Suprapubic skin (tissue), 4 donors: ENCODE data around the gene SLC38A11. TPM values are rescaled to one million over a fixed set of nuclear protein-coding genes. Genes with fewer than 3 reads are reported as not detected.

Source experiments
- DNase-seq, 2 donors: peaks; one replicate each; pipeline ENCODE4 v3.0.0-alpha.2; 2019; ENCODE audit warnings: low spot score in 2 of 2
- H3K27ac ChIP-seq: fragments of 200-600 bp; sonication (generic); one replicate; pipeline ENCODE4 v1.5.1; 2019
- H3K27me3 ChIP-seq: fragments of 200-600 bp; sonication (generic); one replicate; pipeline ENCODE4 v1.5.1; 2019
- H3K36me3 ChIP-seq: fragments of 200-600 bp; sonication (generic); one replicate; pipeline ENCODE4 v1.5.1; 2019
- H3K4me1 ChIP-seq: fragments of 200-600 bp; sonication (generic); one replicate; pipeline ENCODE4 v1.5.1; 2019
- H3K4me3 ChIP-seq: fragments of 200-600 bp; sonication (generic); one replicate; pipeline ENCODE4 v1.5.1; 2019; ENCODE audit warnings: mild to moderate bottlenecking
- H3K9me3 ChIP-seq: fragments of 200-600 bp; sonication (generic); one replicate; pipeline ENCODE4 v1.5.1; 2019
- EP300 ChIP-seq: sonication (generic); formaldehyde crosslinking; IDR thresholded peaks from one replicate; pipeline ENCODE4 v1.6.1; 2017; ENCODE audit warnings: antibody characterized with exemption
- POLR2A ChIP-seq, 2 donors: fragments of 450-650 bp; IDR thresholded peaks; one replicate each; pipeline ENCODE4 v1.6.1; 2017; ENCODE audit warnings: antibody characterized with exemption in 2 of 2, mild to moderate bottlenecking in 2 of 2, moderate library complexity in 2 of 2
- POLR2AphosphoS5 ChIP-seq, 3 donors: sonication (generic); formaldehyde crosslinking; IDR thresholded peaks; one replicate each; pipeline ENCODE4 v1.6.1; 2017; ENCODE audit warnings: antibody characterized with exemption in 3 of 3
- WGBS: methylation state at CpG from one replicate; pipeline ENCODE4 v1.1.5; 2018; 5-methylcytosine and 5-hydroxymethylcytosine counted together
- total RNA-seq, 4 donors: library from RNA; depleted of rRNA; stranded (reverse); fragments of >200 nt; gene quantifications; one replicate each; pipeline ENCODE4 v1.1.0, GENCODE V29; 2016
- TF ChIP-seq, protein P1 (sequence below), 2 donors: fragments of 200-600 bp in 1 of 2; fragments of 450-650 bp in 1 of 2; sonication (generic) in 1 of 2; IDR thresholded peaks; one replicate each; pipeline ENCODE4 v1.5.1; 2016 to 2019; ENCODE audit warnings: antibody characterized with exemption in 2 of 2, mild to moderate bottlenecking in 1 of 2, moderate library complexity in 1 of 2

Gene SLC38A11
- total RNA-seq, 4 donors from 2014 or later = 0.42 to 1.1 (median 0.52) TPM; not detected in 1

GRCh38 chr2:164969909-164970690 is 14.8 kb upstream of the SLC38A11 start:
- Histone ChIP-seq H3K27ac (no peak overlapping the region), H3K27me3 (no peaks in the 10 kb centered on the region), H3K4me1 (no peaks in the 10 kb centered on the region), H3K4me3 (no peak overlapping the region), H3K9me3 (no peaks in the 10 kb centered on the region), H3K36me3 (no peaks in the 10 kb centered on the region)
- 76% methylated on average over 2 of the region's 2 CpGs for WGBS
- TF ChIP-seq POLR2AphosphoS5 (IDR thresholded peaks at IDR 0.05) = no peak
- TF ChIP-seq POLR2A (IDR thresholded peaks at IDR 0.05) = no peak
- no peak for TF ChIP-seq EP300
- TF ChIP-seq, protein P1, sequence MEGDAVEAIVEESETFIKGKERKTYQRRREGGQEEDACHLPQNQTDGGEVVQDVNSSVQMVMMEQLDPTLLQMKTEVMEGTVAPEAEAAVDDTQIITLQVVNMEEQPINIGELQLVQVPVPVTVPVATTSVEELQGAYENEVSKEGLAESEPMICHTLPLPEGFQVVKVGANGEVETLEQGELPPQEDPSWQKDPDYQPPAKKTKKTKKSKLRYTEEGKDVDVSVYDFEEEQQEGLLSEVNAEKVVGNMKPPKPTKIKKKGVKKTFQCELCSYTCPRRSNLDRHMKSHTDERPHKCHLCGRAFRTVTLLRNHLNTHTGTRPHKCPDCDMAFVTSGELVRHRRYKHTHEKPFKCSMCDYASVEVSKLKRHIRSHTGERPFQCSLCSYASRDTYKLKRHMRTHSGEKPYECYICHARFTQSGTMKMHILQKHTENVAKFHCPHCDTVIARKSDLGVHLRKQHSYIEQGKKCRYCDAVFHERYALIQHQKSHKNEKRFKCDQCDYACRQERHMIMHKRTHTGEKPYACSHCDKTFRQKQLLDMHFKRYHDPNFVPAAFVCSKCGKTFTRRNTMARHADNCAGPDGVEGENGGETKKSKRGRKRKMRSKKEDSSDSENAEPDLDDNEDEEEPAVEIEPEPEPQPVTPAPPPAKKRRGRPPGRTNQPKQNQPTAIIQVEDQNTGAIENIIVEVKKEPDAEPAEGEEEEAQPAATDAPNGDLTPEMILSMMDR (IDR thresholded peaks at IDR 0.05) = no peak
- no peak for DNase-seq

GRCh38 chr2:164967781-164968228 is 12.5 kb upstream of the SLC38A11 start:
- H3K27me3 ChIP-seq = no peaks in the 10 kb centered on the region
- no peak for DNase-seq
- H3K36me3 ChIP-seq = no peaks in the 10 kb centered on the region
- 58% methylated on average over 2 of the region's 2 CpGs for WGBS
- TF ChIP-seq EP300 (no peak), POLR2A (IDR thresholded peaks at IDR 0.05) (no peak), POLR2AphosphoS5 (IDR thresholded peaks at IDR 0.05) (no peak)
- TF ChIP-seq, protein P1 (IDR thresholded peaks at IDR 0.05) = no peak
- H3K4me3 ChIP-seq = no peak overlapping the region
- no peaks in the 10 kb centered on the region for H3K4me1 ChIP-seq
- H3K27ac ChIP-seq = no peak overlapping the region
- H3K9me3 ChIP-seq = no peaks in the 10 kb centered on the region

DNA sequence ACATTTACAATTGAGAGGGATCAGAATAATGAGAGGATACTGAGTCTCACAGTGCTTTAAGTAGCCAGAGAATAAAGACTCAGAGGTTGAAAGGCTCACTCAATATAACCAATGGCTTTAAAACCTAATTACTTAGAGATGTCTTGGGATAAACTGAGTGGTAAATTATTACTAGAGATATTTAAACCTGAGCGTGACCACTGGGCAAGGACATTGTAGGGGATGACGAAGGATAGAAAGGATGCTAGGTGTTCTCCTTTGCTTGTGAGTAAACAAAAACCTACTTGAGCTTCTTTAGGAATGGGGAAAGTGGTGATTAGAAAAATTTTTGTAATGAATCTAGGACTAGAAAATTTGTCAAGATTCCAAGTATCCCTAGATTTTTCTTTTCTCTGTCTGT is 12.0 kb upstream of the SLC38A11 start:
- no peaks in the 10 kb centered on the region for H3K27me3 ChIP-seq
- DNase-seq = no peak
- WGBS = 95% methylated on average over 2 of the region's 2 CpGs
- no peak overlapping the region for H3K4me3 ChIP-seq
- TF ChIP-seq POLR2A (IDR thresholded peaks at IDR 0.05) = no peak
- no peak for TF ChIP-seq EP300
- no peak for TF ChIP-seq POLR2AphosphoS5 (IDR thresholded peaks at IDR 0.05)
- TF ChIP-seq, protein P1 (IDR thresholded peaks at IDR 0.05) = no peak
- H3K36me3 ChIP-seq = no peaks in the 10 kb centered on the region
- H3K9me3 ChIP-seq = no peaks in the 10 kb centered on the region
- H3K4me1 ChIP-seq = no peaks in the 10 kb centered on the region
- H3K27ac ChIP-seq = no peak overlapping the region

GRCh38 chr2:164964700-164965099 is 9.4 kb upstream of the SLC38A11 start:
- Histone ChIP-seq H3K9me3 (no peaks in the 10 kb centered on the region), H3K36me3 (no peaks in the 10 kb centered on the region), H3K4me1 (no peaks in the 10 kb centered on the region), H3K4me3 (no peak overlapping the region), H3K27me3 (no peaks in the 10 kb centered on the region), H3K27ac (no peak overlapping the region)
- DNase-seq = no peak
- 60% methylated on average over 1 of the region's 1 CpG for WGBS
- TF ChIP-seq, protein P1 (IDR thresholded peaks at IDR 0.05) = no peak
- TF ChIP-seq POLR2AphosphoS5 (IDR thresholded peaks at IDR 0.05) (no peak), POLR2A (IDR thresholded peaks at IDR 0.05) (no peak), EP300 (no peak)

GRCh38 chr2:164960159-164960558 is 4.8 kb upstream of the SLC38A11 start:
- TF ChIP-seq EP300 = no peak
- no peak for TF ChIP-seq POLR2AphosphoS5 (IDR thresholded peaks at IDR 0.05)
- TF ChIP-seq, protein P1 (IDR thresholded peaks at IDR 0.05) = no peak
- TF ChIP-seq POLR2A (IDR thresholded peaks at IDR 0.05) = no peak
- Histone ChIP-seq H3K9me3 (no peaks in the 10 kb centered on the region), H3K36me3 (no peaks in the 10 kb centered on the region), H3K4me3 (no peak overlapping the region), H3K27me3 (peaks cover 1% of the 10 kb centered on the region), H3K4me1 (peaks cover 4% of the 10 kb centered on the region), H3K27ac (no peak overlapping the region)
- 75% methylated on average over 2 of the region's 2 CpGs for WGBS
- DNase-seq = no peak
